Adipose tissue (tissue), 3 donors: Measurements from ENCODE around the gene NUTF2. TPM values are rescaled to one million over a fixed set of nuclear protein-coding genes. Genes with fewer than 3 reads are reported as not detected.
A peak's percentile ranks its signal among the peaks of the same experiment; 100 is the strongest.
"Not testable (repeated sequence)": the region's sequence is repeated elsewhere in the genome, so short reads cannot be mapped to it uniquely, and the experiment has no call there.

Experiments
- H3K27ac ChIP-seq: one replicate; pipeline ENCODE4 v1.5.1; 2013; ENCODE audit warnings: low read depth, low read length
- WGBS, 3 donors: extraction: QIAGEN DNeasy Blood & Tissue Kit; methylation state at CpG; one replicate each; pipeline ENCODE4 v1.1.7; 2013; 5-methylcytosine and 5-hydroxymethylcytosine counted together
- polyA plus RNA-seq, 3 donors: library from polyadenylated mRNA; stranded (reverse); fragments of 200-250 nt; gene quantifications; one replicate each; pipeline ENCODE4 v1.2.3, GENCODE V29; 2013
- donor health status: healthy with polysubstance abuse.
- donor health status: Bipolar disorder and iron deficiency.
- donor health status: healthy.

NUTF2 gene
- polyA plus RNA-seq, 3 donors, result 63.8 to 120 (median 113) TPM

- WGBS, 3 donors, result 0 to 1% (median 1%) methylated on average over 49 of the region's 49 CpGs
- no peak overlapping the region for H3K27ac ChIP-seq
These were observed 13.1 kb upstream of the NUTF2 start for GRCh38 chr16:67833415-67834241.

GRCh38 chr16:67834242-67834614 lies 12.5 kb upstream of the NUTF2 start:
- WGBS, 3 donors, result 81 to 84% (median 83%) methylated on average over 10 of the region's 10 CpGs
- H3K27ac ChIP-seq, result no peak overlapping the region

- not testable (repeated sequence) for H3K27ac ChIP-seq
- WGBS, 3 donors, result 88 to 96% (median 94%) methylated on average over 10 of the region's 10 CpGs
These were observed 9.5 kb upstream of the NUTF2 start for GRCh38 chr16:67837190-67837589.

GRCh38 chr16:67837811-67838210 lies 8.9 kb upstream of the NUTF2 start:
- WGBS, 3 donors, result 86 to 90% (median 87%) methylated on average over 2 of the region's 2 CpGs
- H3K27ac ChIP-seq, result no peak overlapping the region

- no peak overlapping the region for H3K27ac ChIP-seq
- 45 to 51% (median 49%) methylated on average over 17 of the region's 17 CpGs for WGBS, 3 donors
These were observed 5.4 kb upstream of the NUTF2 start for GRCh38 chr16:67841198-67841815.

- H3K27ac ChIP-seq, result peak within 1 kb of the TSS; percentile 78
- 0 to 1% (median 0%) methylated on average over 81 to 83 of the region's 83 CpGs for WGBS, 3 donors
These were observed 4.8 kb upstream of the NUTF2 start, which contains the start of gene THAP11 for GRCh38 chr16:67841816-67842508. Gene THAP11 (plus strand): TSS chr16:67842320. CDS start chr16:67842555, 235 bp downstream.

GRCh38 chr16:67842509-67843342 lies 4.0 kb upstream of the NUTF2 start:
- peak overlapping the region; percentile 13 for H3K27ac ChIP-seq
- WGBS, 3 donors, result 0 to 1% (median 1%) methylated on average over 58 to 67 of the region's 67 CpGs

GRCh38 chr16:67843343-67843765 lies 3.4 kb upstream of the NUTF2 start:
- 7 to 15% (median 8%) methylated on average over 11 of the region's 11 CpGs for WGBS, 3 donors
- H3K27ac ChIP-seq, result no peak overlapping the region

GRCh38 chr16:67844497-67844896 lies 2.2 kb upstream of the NUTF2 start:
- 58 to 82% (median 81%) methylated on average over 4 of the region's 4 CpGs for WGBS, 3 donors
- H3K27ac ChIP-seq, result no peak overlapping the region

GRCh38 chr16:67845291-67846062 lies 1.3 kb upstream of the NUTF2 start:
- 71 to 73% (median 72%) methylated on average over 5 of the region's 5 CpGs for whole genome bisulfite sequencing, 3 donors
- H3K27ac ChIP-seq, result no peak overlapping the region

GRCh38 chr16:67846063-67846319 lies 742 bp upstream of the NUTF2 start:
- WGBS, 3 donors, result 6 to 25% (median 12%) methylated on average over 2 of the region's 2 CpGs
- no peak overlapping the region for H3K27ac ChIP-seq

GRCh38 chr16:67847064-67847861 lies 530 bp downstream of the NUTF2 start, which contains the start of gene CENPT:
Gene CENPT (minus strand): TSS chr16:67847693. CDS start chr16:67833859, 13,834 bp downstream.
- 0% methylated on average over 42 to 62 of the region's 62 CpGs for WGBS, 3 donors
- H3K27ac ChIP-seq, result no peak within 1 kb of the TSS

GRCh38 chr16:67848118-67848517 lies 1.4 kb downstream of the NUTF2 start:
- no peak overlapping the region for H3K27ac ChIP-seq
- WGBS, 3 donors, result 81 to 92% (median 90%) methylated on average over 11 of the region's 11 CpGs

GRCh38 chr16:67853670-67854069 lies 6.9 kb downstream of the NUTF2 start:
- no peak overlapping the region for H3K27ac ChIP-seq
- WGBS, 3 donors, result 97 to 98% (median 98%) methylated on average over 3 of the region's 3 CpGs

GRCh38 chr16:67855789-67856188 lies 9.1 kb downstream of the NUTF2 start:
- 34 to 82% (median 81%) methylated on average over 10 of the region's 10 CpGs for WGBS, 3 donors
- H3K27ac ChIP-seq, result no peak overlapping the region

GRCh38 chr16:67856927-67857546 lies 10.3 kb downstream of the NUTF2 start:
- 86 to 95% (median 88%) methylated on average over 5 of the region's 5 CpGs for WGBS, 3 donors

More at GRCh38 chr16:67856927-67857546, 10.3 kb downstream of the NUTF2 start:
- no peak overlapping the region for H3K27ac ChIP-seq
